A673 (cell line): Measurements from ENCODE around the gene TNC.

Source experiments
- EZH2 ChIP-seq: fragments of 200-600 bp; sonication (generic); IDR thresholded peaks from 2 replicates; pipeline ENCODE4 v1.6.1; 2017; ENCODE audit warnings: borderline replicate concordance, low read depth, mild to moderate bottlenecking, mixed read lengths, antibody characterized with exemption, low read length; ENCODE audit not compliant: poor library complexity, severe bottlenecking
- TF ChIP-seq, protein P1 (sequence below): fragments of 300-800, 200-600 bp; sonication (generic); conservative IDR thresholded peaks from 2 replicates; pipeline ENCODE4 v1.5.1; 2017; ENCODE audit warnings: low read depth, mild to moderate bottlenecking, antibody characterized with exemption, low read length, moderate library complexity, mixed read lengths

DNA sequence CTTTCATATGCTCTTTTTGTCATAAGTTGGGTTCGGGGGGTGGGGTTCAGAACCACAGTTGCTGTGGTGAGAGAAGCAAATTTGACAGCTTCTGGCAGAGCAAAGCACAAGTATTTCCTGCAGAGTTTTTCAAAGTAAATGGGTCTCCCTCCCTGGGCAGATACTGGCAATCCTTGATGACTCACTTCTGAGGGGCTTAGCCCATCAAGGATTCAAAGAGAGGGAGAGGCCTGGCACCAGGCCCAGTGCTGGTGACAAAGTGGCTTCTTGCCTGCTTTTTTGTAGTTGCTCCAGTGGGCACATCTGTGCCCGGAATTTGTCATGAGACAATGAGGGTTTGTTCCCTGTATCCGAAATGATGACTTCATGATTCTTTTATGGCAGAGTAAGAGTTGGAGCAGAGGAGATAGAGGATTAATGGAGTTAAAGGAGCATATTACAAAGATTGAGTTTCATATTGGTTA, 46.6 kb upstream of the TNC start:
- TF ChIP-seq, protein P1, sequence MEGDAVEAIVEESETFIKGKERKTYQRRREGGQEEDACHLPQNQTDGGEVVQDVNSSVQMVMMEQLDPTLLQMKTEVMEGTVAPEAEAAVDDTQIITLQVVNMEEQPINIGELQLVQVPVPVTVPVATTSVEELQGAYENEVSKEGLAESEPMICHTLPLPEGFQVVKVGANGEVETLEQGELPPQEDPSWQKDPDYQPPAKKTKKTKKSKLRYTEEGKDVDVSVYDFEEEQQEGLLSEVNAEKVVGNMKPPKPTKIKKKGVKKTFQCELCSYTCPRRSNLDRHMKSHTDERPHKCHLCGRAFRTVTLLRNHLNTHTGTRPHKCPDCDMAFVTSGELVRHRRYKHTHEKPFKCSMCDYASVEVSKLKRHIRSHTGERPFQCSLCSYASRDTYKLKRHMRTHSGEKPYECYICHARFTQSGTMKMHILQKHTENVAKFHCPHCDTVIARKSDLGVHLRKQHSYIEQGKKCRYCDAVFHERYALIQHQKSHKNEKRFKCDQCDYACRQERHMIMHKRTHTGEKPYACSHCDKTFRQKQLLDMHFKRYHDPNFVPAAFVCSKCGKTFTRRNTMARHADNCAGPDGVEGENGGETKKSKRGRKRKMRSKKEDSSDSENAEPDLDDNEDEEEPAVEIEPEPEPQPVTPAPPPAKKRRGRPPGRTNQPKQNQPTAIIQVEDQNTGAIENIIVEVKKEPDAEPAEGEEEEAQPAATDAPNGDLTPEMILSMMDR = no peak
- no peak for TF ChIP-seq EZH2
